G401 (cell line): ENCODE data around the gene PLXNB3. TPM values are rescaled to one million over a fixed set of nuclear protein-coding genes. Genes with fewer than 3 reads are reported as not detected.

Experiments used
- DNase-seq: peaks from one replicate; pipeline ENCODE4 v3.0.0-alpha.2; 2015; ENCODE audit warnings: low spot score
- in situ Hi-C: cut with HindIII; loops from 2 replicates; pipeline ENCODE4 v1.10.0; 2016; ENCODE audit warnings: low sequenced_read_pairs, mixed read lengths
- total RNA-seq: library from RNA; depleted of rRNA; stranded (reverse); fragments of >200 nt; shearing (Covaris generic); gene quantifications from 2 replicates; pipeline ENCODE4 v1.2.3, GENCODE V29; 2014

The PLXNB3 gene
- total RNA-seq, 1 experiment from 2014 or later: 1.5 TPM

DNA sequence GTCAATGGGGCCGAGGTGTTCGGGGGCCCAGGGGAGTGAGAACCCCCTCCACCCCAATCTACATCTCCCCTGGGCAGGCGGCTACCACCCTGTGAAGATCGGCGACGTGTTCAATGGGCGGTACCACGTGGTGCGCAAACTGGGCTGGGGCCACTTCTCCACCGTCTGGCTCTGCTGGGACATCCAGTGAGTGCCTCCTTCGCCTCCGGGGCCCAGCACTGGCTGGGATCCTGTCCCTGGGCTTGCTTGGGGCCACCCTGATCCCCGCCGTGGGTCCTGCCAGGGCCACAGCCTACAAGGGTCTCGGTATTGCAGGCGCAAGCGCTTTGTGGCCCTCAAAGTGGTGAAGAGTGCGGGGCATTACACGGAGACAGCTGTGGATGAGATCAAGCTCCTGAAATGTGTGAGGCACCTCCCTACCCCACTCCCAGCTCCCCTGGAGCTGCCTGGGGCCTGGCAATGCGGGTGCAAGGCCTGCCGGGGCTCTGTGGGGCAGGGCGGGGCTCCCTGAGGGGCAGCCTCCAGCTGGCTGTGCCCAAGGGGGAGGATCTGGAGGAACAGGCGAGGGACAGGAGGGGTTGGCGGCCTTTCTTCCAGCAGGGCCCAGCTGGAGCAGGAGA is 17.5 kb downstream of the PLXNB3 start:
- in situ Hi-C loops: no loop called here
- DNase-seq: no peak

- in situ Hi-C loops: no loop called here
- no peak for DNase-seq
These were observed 18.3 kb downstream of the PLXNB3 start for GRCh38 chrX:153782313-153782712.

- in situ Hi-C loops: no loop called here
- no peak for DNase-seq
These were observed 18.8 kb downstream of the PLXNB3 start for GRCh38 chrX:153782871-153783270.

GRCh38 chrX:153783378-153784013 is 19.4 kb downstream of the PLXNB3 start:
- in situ Hi-C loops: no loop called here
- no peak for DNase-seq

GRCh38 chrX:153784325-153784967 is 20.4 kb downstream of the PLXNB3 start:
- in situ Hi-C loops: no loop called here
- no peak for DNase-seq

DNA sequence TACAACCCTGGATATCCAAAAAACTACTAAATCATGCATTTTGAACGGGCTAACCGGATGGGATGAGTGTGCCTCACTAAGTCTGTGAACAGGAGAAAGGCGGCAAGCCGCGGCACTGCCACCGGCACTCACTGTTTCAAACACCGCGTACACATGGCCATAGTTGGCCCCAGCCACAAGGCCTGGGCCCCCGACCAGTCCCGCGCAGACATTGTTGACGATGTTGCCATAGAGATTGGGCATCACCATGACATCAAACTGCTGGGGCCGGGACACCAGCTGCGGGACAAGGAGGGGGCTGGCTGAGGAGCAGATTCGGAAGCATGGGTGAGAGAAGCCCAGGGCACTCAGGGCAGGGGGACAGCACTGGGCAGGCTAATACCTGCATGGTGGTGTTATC is 22.6 kb downstream of the PLXNB3 start:
- in situ Hi-C loops: no loop called here
- no peak for DNase-seq

DNA sequence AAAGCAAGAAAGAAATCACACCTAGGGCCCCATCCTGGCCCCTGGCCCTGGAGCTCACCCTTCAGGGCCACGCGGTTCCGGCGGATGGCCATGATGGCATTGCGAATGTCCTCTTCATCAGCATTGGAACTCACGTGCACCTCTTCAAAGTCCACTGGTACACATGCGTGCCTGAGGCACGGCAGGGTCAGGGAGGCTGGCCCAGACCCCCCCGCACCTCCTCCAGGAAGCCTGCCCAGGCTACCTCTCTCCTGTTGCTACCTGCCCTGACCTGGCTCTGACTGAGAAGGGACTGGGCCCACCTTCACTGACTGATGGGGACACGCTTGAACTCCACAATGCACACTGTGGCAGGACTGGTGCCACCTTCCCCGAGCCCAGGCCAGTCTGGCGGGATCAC is 25.6 kb downstream of the PLXNB3 start:
- in situ Hi-C loops: no loop called here
- no peak for DNase-seq

DNA sequence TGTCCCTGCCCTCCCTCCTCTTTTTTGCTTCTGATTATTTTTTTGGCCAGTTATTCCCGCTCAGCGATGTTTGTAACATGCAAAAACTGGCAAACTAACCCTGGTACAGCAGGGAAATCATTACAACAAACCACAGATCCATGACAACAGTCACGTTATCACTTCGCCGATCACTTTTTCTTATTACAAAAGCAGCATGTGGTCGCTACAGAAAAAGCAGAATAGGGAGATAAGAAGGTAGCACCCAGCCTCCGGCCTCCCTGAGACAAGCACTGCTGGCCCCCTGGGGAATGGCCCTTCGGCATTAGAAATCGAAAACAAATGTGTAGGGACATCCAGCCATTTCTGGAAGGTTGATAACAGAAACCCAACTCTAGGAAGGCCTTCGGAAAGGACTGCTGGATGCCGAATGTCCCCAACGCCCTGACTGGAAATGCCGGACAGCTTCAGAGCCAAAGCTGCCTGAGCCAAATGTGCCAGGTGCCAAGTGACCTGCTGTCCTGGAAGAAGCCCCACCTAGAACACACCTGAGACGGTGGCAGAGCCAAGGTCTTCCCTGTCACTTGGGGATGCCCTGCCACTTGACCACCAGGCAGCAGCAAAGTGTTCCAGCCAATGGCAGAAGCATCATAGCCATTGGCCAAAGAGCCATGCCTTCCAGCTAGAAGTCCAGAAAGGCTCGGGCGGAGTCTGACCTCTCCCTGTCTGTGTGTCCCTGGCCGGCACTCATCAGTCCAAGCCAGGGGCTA is 27.2 kb downstream of the PLXNB3 start:
- in situ Hi-C loops: no loop called here
- DNase-seq: peak; percentile 62

DNA sequence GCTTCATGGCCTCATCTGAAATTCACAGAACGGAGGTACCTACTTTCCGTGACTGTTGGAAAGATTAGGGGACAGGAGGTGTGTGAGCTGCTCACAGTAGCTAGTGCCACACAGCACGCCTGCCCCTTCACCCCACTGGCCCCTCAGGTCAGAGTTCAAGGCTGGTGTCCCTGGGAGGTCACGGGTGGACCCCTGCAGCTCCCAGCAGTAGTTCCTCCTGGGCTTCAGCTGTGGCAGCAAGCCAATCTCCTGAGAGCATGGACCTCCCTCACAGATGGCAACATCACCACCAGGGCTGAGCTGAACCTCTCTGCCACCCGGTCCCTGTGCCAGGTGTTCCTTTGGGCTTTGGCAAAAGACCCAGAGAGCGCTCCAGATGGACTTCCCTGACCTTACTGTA is 28.3 kb downstream of the PLXNB3 start:
- in situ Hi-C loops: no loop called here
- DNase-seq: no peak

DNA sequence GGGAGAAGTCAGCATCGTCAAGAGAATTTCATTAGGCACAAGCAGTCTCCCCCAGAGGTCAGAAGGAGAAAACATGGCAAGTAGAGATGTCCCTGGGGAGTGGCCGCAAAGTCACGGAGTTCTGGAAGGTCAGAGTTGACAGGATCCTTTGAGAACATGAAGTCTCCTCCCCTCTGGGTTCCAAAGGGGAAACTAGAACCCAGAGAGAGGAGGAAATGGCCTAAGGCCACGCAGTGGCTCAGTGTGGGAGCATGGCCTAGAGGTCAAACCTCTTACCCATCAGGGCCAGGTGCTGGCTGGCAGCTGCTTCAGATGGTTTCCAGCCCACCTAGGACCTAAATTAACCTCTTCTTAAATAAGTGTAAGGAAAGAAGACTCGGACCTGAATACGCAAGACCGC is 29.2 kb downstream of the PLXNB3 start:
- no peak for DNase-seq
- in situ Hi-C loops: no loop called here

DNA sequence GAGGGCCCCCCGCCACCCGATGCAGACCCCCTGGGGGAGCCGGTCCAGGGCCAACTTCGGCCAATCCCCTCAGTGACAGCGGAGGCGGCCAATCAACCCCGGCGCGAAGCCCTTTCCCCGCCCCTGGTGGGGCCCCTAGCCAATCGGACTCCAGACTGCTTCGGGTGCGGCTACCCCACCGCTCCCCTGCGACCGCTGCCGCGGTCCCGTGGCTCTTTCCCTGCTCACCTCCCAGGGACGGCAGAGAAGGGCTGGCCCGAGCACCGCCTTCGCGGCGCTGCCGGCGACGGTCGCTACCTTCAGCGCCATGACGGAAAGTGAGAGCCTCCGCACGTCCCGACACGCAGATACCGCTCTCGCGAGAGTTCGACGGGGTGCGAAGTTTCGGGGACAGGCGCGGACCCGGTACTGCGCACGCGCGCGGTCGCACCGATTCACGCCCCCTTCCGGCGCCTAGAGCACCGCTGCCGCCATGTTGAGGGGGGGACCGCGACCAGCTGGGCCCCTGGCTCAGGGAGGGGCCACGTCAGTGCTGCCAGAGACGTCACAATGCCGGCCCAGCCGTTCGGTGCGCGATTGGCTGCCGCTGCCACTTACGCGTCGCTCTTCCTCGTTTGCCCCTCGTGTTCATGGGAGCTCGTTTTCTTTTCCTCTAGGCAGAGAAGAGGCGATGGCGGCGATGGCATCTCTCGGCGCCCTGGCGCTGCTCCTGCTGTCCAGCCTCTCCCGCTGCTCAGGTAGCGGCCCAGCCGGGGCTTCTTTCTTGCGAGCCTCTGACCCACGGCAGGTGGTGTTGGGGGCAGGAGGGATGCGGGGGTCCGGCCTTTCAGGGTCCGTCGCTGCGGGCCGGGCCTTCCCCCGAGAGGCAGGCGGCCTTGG is 30.2 kb downstream of the PLXNB3 start, which contains the start of the genes IDH3G and SSR4:
Gene IDH3G, minus strand, starts transcription at position 358 of the 879 bp plus-strand sequence. Its CDS starts 49 bp downstream, at position 309.
Gene SSR4, plus strand, starts transcription at position 651 of the 879 bp plus-strand sequence. Its CDS starts 20 bp downstream, at position 671.
- DNase-seq: peak; percentile 92
- in situ Hi-C loops: no loop called here

DNA sequence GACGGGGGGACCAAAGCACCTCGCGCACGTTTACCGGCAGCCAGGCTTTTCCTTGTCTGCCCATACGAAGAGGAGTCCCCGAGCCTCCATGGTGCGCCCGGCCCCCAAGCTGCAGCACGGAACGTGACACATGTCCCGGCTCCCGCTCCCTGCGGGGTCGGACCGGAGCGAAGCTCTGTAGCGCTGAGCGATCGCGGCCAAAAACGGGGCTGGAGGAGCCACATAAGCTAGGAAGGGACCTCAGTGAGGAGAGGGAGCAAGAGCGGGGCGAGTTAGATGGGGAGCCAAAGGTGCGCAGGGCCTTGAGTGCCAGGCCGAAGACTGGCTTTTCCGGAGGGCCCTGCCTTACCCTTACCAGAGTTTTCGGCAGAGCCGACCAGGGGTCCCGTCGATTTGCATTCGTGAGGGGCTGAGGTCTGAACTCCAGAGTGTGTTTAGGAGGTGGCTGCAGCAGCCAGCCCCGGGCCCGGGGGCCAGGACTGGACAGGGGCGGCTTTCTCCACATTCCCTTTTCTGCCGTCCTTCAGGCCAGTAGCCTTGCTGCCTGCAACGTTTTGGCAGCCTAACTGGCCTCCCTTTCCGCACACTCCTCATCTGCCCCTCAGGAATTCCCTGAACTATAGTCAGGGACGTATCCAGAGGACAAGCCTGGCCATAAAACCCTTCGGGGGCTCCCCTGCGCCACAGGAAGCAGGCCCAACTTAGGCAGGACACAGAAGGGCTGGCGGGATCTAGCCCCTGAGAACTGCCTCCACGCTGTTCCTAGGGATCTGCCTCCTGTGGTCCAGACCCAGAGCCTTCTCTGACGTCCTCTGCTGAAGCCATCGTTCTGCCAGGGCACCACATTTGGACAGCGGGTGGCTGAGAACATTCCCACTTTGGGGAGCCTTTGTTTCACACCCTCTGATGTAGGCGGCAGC is 31.1 kb downstream of the PLXNB3 start:
- DNase-seq: no peak
- in situ Hi-C loops: no loop called here

GRCh38 chrX:153797415-153798015 is 33.5 kb downstream of the PLXNB3 start:
- DNase-seq: no peak
- in situ Hi-C loops: no loop called here

- in situ Hi-C loops: no loop called here
These were observed 35.3 kb downstream of the PLXNB3 start for GRCh38 chrX:153799326-153799725.

GRCh38 chrX:153800177-153800722 is 36.2 kb downstream of the PLXNB3 start:
- in situ Hi-C loops: no loop called here
- peak; percentile 50 for DNase-seq

More at GRCh38 chrX:153799326-153799725, 35.3 kb downstream of the PLXNB3 start:
- no peak for DNase-seq

DNA sequence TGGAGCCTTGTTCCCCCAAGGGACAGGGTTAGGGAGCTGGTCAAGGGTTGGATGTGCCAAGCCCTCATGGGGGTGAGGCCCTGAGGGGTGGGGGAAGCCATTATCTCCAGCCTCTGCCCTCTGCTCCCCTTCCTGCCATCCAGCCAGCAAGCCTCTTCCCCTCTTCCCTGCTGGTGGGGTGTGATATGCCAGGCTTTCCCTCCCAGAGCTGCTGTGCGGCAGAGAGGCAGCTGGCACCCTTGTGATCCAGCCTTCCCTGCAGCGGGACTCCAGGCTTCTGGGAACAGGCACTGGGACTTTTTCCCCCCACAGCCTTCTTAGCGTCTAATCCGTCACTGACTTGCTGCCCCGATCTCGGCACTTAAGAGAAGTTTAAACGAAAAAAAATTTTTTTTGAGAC is 36.7 kb downstream of the PLXNB3 start:
- in situ Hi-C loops: no loop called here
- no peak for DNase-seq

GRCh38 chrX:153801669-153802068 is 37.6 kb downstream of the PLXNB3 start:
- in situ Hi-C loops: no loop called here
- no peak for DNase-seq
